ENCODE results near the gene ARMC6.

The ARMC6 gene

DNA sequence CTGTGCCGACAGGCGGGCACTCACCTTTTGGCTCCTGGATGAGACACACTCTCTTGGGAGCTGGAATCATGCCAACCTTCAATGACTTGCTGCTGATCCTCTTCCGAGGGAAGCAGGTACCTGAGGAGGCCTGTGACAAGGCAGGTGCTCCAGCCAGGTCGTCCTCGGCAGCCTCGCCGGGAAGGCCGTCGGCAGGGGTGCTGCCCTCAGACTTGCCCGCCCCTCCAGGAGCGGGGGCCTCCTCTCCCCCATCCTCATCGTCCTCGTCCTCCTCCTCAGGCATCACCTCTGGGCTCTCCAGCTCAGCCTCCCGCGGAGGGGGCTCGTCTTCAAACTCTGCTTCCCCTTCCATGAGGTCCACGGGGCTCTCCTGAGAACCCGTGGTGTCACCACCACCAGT is 29.3 kb upstream of the ARMC6 start:
- Histone ChIP-seq H3K79me2 (ENCODE audit: insufficient read depth, low read length) (peaks cover 4% of the 10 kb centered on the region; the same call in 1 of the 2 replicates), H4K20me1 (ENCODE audit: insufficient read depth, low read length) (peaks cover 33% of the 10 kb centered on the region; the same call in 1 of the 2 replicates), H3K27me3 (ENCODE audit: insufficient read depth, low read length, poor library complexity) (no peaks in the 10 kb centered on the region), H3K9me3 (ENCODE audit: insufficient read depth, low read length, severe bottlenecking) (no peaks in the 10 kb centered on the region), H3K27ac (ENCODE audit: low read length) (no peak overlapping the region), H3K9ac (ENCODE audit: low read depth, low read length) (no peak overlapping the region), H3K4me2 (ENCODE audit: insufficient read depth, low read length) (no peak overlapping the region), H3K36me3 (ENCODE audit: insufficient read depth, low read length) (peaks cover 87% of the 10 kb centered on the region), H3K4me1 (ENCODE audit: insufficient read depth, low read length) (no peaks in the 10 kb centered on the region), H2AFZ (ENCODE audit: low read depth, low read length) (no peak overlapping the region), H3K4me3 (ENCODE audit: low read depth in 1 of 2, low read length in 2 of 2) (no peak overlapping the region)
- no peak for DNase-seq
- ATAC-seq (ENCODE audit: insufficient read depth, low read depth), result no peak
- TF ChIP-seq, protein P1, sequence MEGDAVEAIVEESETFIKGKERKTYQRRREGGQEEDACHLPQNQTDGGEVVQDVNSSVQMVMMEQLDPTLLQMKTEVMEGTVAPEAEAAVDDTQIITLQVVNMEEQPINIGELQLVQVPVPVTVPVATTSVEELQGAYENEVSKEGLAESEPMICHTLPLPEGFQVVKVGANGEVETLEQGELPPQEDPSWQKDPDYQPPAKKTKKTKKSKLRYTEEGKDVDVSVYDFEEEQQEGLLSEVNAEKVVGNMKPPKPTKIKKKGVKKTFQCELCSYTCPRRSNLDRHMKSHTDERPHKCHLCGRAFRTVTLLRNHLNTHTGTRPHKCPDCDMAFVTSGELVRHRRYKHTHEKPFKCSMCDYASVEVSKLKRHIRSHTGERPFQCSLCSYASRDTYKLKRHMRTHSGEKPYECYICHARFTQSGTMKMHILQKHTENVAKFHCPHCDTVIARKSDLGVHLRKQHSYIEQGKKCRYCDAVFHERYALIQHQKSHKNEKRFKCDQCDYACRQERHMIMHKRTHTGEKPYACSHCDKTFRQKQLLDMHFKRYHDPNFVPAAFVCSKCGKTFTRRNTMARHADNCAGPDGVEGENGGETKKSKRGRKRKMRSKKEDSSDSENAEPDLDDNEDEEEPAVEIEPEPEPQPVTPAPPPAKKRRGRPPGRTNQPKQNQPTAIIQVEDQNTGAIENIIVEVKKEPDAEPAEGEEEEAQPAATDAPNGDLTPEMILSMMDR (IDR thresholded peaks at IDR 0.05; ENCODE audit: borderline replicate concordance, extremely low read depth, low read length, poor library complexity, severe bottlenecking), result no peak
- no peak for TF ChIP-seq EZH2 (IDR thresholded peaks at IDR 0.05; ENCODE audit: borderline replicate concordance, low read depth, low read length, severe bottlenecking)

DNA sequence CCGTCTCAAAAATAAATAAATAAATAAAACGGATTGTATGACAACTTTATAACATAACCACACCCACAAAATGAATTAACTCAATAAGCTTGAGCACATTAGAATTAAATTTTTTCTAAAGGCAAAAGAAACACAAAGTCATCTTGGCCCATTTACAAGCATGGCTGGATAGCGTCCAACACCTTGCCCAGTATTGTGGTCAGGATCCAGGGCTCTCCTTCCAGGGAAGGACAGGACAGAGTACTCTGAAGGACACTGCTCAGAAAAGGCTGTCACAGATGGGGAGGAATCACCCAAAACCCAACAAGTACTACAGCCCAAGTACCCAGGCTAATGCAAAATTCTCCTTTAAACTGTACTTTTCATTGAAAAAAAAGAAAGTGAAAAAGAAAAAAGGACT is 27.2 kb upstream of the ARMC6 start:
- H3K36me3 ChIP-seq (ENCODE audit: insufficient read depth, low read length), result peaks cover 87% of the 10 kb centered on the region
- ATAC-seq (ENCODE audit: insufficient read depth, low read depth) (no peak), DNase-seq (no peak)
- no peaks in the 10 kb centered on the region for H3K27me3 ChIP-seq (ENCODE audit: insufficient read depth, low read length, poor library complexity)
- no peak overlapping the region for H3K4me2 ChIP-seq (ENCODE audit: insufficient read depth, low read length)
- H3K9ac ChIP-seq (ENCODE audit: low read depth, low read length), result no peak overlapping the region
- no peak overlapping the region for H2AFZ ChIP-seq (ENCODE audit: low read depth, low read length)
- no peak overlapping the region for H3K27ac ChIP-seq (ENCODE audit: low read length)
- H3K4me1 ChIP-seq (ENCODE audit: insufficient read depth, low read length), result no peaks in the 10 kb centered on the region
- H3K9me3 ChIP-seq (ENCODE audit: insufficient read depth, low read length, severe bottlenecking), result no peaks in the 10 kb centered on the region
- H3K4me3 ChIP-seq (ENCODE audit: low read depth in 1 of 2, low read length in 2 of 2), result no peak overlapping the region
- peaks cover 4% of the 10 kb centered on the region; the same call in 1 of the 2 replicates for H3K79me2 ChIP-seq (ENCODE audit: insufficient read depth, low read length)
- H4K20me1 ChIP-seq (ENCODE audit: insufficient read depth, low read length), result peaks cover 38% of the 10 kb centered on the region
- TF ChIP-seq EZH2 (IDR thresholded peaks at IDR 0.05; ENCODE audit: borderline replicate concordance, low read depth, low read length, severe bottlenecking), result no peak
- TF ChIP-seq, protein P1 (IDR thresholded peaks at IDR 0.05; ENCODE audit: borderline replicate concordance, extremely low read depth, low read length, poor library complexity, severe bottlenecking), result no peak

DNA sequence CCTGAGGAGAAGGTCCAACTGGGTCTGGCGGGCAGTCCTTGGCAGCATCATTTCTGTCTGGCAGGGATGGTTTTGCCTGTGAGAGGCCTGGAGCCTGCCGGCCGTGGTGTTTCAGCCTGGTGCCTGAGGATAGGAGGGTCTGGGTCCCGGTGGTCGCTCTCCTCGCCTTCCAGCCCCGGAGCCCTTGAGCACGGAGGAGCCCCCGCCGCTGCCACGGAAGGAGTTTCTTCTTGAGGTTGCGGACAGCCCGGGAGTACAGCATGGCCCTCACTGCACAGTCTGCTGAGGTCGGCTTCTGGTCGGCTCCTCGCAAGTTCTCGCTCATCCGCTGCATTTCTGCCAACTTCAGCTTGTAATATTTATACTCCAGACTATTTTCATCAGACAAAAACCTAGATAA is 23.5 kb upstream of the ARMC6 start:
- TF ChIP-seq, protein P1 (IDR thresholded peaks at IDR 0.05; ENCODE audit: borderline replicate concordance, extremely low read depth, low read length, poor library complexity, severe bottlenecking), result no peak
- TF ChIP-seq EZH2 (IDR thresholded peaks at IDR 0.05; ENCODE audit: borderline replicate concordance, low read depth, low read length, severe bottlenecking), result no peak
- H3K27me3 ChIP-seq (ENCODE audit: insufficient read depth, low read length, poor library complexity), result no peaks in the 10 kb centered on the region
- no peaks in the 10 kb centered on the region for H3K9me3 ChIP-seq (ENCODE audit: insufficient read depth, low read length, severe bottlenecking)
- no peak overlapping the region for H3K27ac ChIP-seq (ENCODE audit: low read length)
- ATAC-seq (ENCODE audit: insufficient read depth, low read depth), result no peak
- H3K4me2 ChIP-seq (ENCODE audit: insufficient read depth, low read length), result no peak overlapping the region
- no peak for DNase-seq
- H2AFZ ChIP-seq (ENCODE audit: low read depth, low read length), result no peak overlapping the region
- peaks cover 13% of the 10 kb centered on the region for H3K79me2 ChIP-seq (ENCODE audit: insufficient read depth, low read length)
- no peak overlapping the region for H3K4me3 ChIP-seq (ENCODE audit: low read depth in 1 of 2, low read length in 2 of 2)
- no peak overlapping the region for H3K9ac ChIP-seq (ENCODE audit: low read depth, low read length)
- peaks cover 45% of the 10 kb centered on the region for H4K20me1 ChIP-seq (ENCODE audit: insufficient read depth, low read length)
- no peaks in the 10 kb centered on the region for H3K4me1 ChIP-seq (ENCODE audit: insufficient read depth, low read length)
- peaks cover 94% of the 10 kb centered on the region for H3K36me3 ChIP-seq (ENCODE audit: insufficient read depth, low read length)

DNA sequence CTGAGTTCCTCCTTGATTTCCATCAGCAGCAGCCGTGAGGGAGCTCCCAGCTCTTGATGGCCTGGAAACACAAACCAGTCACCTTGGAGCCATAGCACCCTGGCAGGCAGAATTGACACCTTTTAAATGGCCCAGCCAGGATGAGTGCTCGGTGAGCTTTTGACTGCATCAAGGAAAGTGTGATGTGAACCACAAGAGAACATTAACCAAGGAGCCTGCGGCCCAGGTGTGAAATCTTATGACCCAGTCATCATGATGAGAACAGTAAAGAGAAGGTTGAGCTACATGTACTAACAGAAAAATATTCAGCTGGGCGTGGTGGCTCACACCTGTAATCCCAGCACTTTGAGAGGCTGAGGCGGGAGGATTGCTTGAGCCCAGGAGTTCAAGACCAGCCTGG is 22.9 kb upstream of the ARMC6 start:
- no peak overlapping the region for H3K4me3 ChIP-seq (ENCODE audit: low read depth in 1 of 2, low read length in 2 of 2)
- DNase-seq (no peak), ATAC-seq (ENCODE audit: insufficient read depth, low read depth) (no peak)
- no peaks in the 10 kb centered on the region for H3K27me3 ChIP-seq (ENCODE audit: insufficient read depth, low read length, poor library complexity)
- no peaks in the 10 kb centered on the region for H3K4me1 ChIP-seq (ENCODE audit: insufficient read depth, low read length)
- no peak overlapping the region for H2AFZ ChIP-seq (ENCODE audit: low read depth, low read length)
- no peak overlapping the region for H3K4me2 ChIP-seq (ENCODE audit: insufficient read depth, low read length)
- H3K36me3 ChIP-seq (ENCODE audit: insufficient read depth, low read length), result peaks cover 93% of the 10 kb centered on the region
- no peak overlapping the region for H3K9ac ChIP-seq (ENCODE audit: low read depth, low read length)
- peaks cover 42% of the 10 kb centered on the region for H4K20me1 ChIP-seq (ENCODE audit: insufficient read depth, low read length)
- TF ChIP-seq EZH2 (IDR thresholded peaks at IDR 0.05; ENCODE audit: borderline replicate concordance, low read depth, low read length, severe bottlenecking), result no peak
- TF ChIP-seq, protein P1 (IDR thresholded peaks at IDR 0.05; ENCODE audit: borderline replicate concordance, extremely low read depth, low read length, poor library complexity, severe bottlenecking), result no peak
- H3K9me3 ChIP-seq (ENCODE audit: insufficient read depth, low read length, severe bottlenecking), result no peaks in the 10 kb centered on the region
- peaks cover 18% of the 10 kb centered on the region for H3K79me2 ChIP-seq (ENCODE audit: insufficient read depth, low read length)
- H3K27ac ChIP-seq (ENCODE audit: low read length), result no peak overlapping the region

Data from DND-41 (cell line).